Left lung (tissue), 10 donors: ENCODE data around the gene TMIE. TPM values are rescaled to one million over a fixed set of nuclear protein-coding genes. Genes with fewer than 3 reads are reported as not detected.
A peak's percentile ranks its signal among the peaks of the same experiment; 100 is the strongest.

Experiments
- ATAC-seq: fragments of 200-7000 bp; cut with Tn5 transposase; one replicate; pipeline ENCODE4 v1.9.1; 2020; ENCODE audit warnings: moderate library complexity
- DNase-seq, 4 donors: peaks; one replicate each; pipeline ENCODE4 v3.0.0-alpha.2; 2013 to 2020
- H3K27ac ChIP-seq, 2 donors: fragments of 200-600 bp; sonication (generic) in 1 of 2; one replicate each; pipeline versions ENCODE4 v1.5.0 to v1.8.0; 2020 to 2021
- H3K27me3 ChIP-seq, 2 donors: fragments of 200-600 bp; sonication (generic) in 1 of 2; one replicate each; pipeline versions ENCODE4 v1.5.0 to v1.8.0; 2020 to 2021
- H3K36me3 ChIP-seq, 2 donors: fragments of 200-600 bp; sonication (generic) in 1 of 2; one replicate each; pipeline versions ENCODE4 v1.5.0 to v1.8.0; 2020 to 2021
- H3K4me1 ChIP-seq, 2 donors: fragments of 200-600 bp; one replicate each; pipeline ENCODE4 v1.8.0; 2021
- H3K4me3 ChIP-seq, 2 donors: fragments of 200-600 bp; sonication (generic) in 1 of 2; one replicate each; pipeline versions ENCODE4 v1.5.0 to v1.8.0; 2020 to 2021; ENCODE audit warnings: mild to moderate bottlenecking in 1 of 2
- H3K9me3 ChIP-seq, 2 donors: fragments of 200-600 bp; sonication (generic) in 1 of 2; one replicate each; pipeline versions ENCODE4 v1.5.0 to v1.8.0; 2020 to 2021
- intact Hi-C, 2 donors: fragments of 100-400 bp; cut with DNase I; formaldehyde crosslinking; loops; one replicate each; pipeline versions ENCODE4 v1.11.2 to v1.14.2; 2022
- polyA plus RNA-seq, 6 donors: library from polyadenylated mRNA; unstranded; fragments of 120-200 nt; gene quantifications; one replicate each; pipeline ENCODE4 v1.2.1, GENCODE V29; 2013; ENCODE audit not compliant: insufficient read length in 6 of 6
- total RNA-seq, 2 donors: library from RNA; stranded (reverse); fragmentation: NEBNext Ultra II Directional; extraction: Animal tissue kit (Norgen Biotek cat#: 25700); gene quantifications; one replicate each; pipeline ENCODE4 v1.2.1, GENCODE V29; 2021
- TF ChIP-seq, protein P1 (sequence below), 2 donors: fragments of 200-600 bp; sonication (generic) in 1 of 2; IDR thresholded peaks; one replicate each; pipeline versions ENCODE4 v1.5.0 to v1.8.0; 2021; ENCODE audit warnings: antibody characterized with exemption in 2 of 2
- donor health status: DM: no; HTN: yes; CAD: no.
- donor health status: DM: no; HTN: no; CAD: no.

The TMIE gene
- total and polyA plus RNA-seq, 8 donors, result 0.23 to 0.82 (median 0.48) TPM; not detected in 1

DNA sequence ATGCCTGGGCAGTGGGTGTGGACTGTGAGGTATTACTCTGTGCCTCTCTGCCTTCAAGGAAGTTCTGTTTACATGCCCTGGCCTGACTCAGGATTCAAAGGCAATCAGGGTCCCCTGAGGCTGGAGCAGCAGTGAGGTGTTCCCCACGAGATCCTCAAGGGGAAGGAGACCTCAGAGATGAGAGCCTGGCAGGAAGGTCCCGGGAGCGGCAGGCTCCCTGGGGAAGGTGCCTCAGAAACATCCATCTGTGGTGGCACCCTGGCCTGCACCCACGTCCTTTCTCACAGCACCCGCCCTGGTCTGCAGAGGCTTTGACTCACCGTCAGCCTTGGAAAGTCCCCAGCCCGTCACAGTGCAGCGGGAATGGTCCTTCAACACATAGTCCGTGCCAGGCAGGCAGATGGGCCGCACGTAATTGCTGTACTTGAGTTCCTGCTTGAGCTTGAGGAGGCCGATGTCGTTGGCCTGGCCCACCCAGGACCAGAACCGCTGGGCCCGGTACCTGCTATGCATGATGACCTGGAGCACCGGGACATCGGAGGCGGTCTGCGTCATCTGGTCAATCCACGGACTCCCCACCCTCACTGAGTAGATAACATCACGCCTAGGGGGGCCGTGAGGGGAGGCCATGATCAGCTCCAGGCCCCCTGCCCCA, 12.8 kb downstream of the TMIE start:
- ATAC-seq, result peak; percentile 85
- TF ChIP-seq, protein P1, sequence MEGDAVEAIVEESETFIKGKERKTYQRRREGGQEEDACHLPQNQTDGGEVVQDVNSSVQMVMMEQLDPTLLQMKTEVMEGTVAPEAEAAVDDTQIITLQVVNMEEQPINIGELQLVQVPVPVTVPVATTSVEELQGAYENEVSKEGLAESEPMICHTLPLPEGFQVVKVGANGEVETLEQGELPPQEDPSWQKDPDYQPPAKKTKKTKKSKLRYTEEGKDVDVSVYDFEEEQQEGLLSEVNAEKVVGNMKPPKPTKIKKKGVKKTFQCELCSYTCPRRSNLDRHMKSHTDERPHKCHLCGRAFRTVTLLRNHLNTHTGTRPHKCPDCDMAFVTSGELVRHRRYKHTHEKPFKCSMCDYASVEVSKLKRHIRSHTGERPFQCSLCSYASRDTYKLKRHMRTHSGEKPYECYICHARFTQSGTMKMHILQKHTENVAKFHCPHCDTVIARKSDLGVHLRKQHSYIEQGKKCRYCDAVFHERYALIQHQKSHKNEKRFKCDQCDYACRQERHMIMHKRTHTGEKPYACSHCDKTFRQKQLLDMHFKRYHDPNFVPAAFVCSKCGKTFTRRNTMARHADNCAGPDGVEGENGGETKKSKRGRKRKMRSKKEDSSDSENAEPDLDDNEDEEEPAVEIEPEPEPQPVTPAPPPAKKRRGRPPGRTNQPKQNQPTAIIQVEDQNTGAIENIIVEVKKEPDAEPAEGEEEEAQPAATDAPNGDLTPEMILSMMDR (IDR thresholded peaks at IDR 0.05), result no peak
- Histone ChIP-seq H3K9me3 (no peaks in the 10 kb centered on the region), H3K36me3 (no peaks in the 10 kb centered on the region), H3K27me3 (peaks cover 0 to 15% of the 10 kb centered on the region in 2 donors), H3K27ac (no peak overlapping the region), H3K4me1 (no peaks in the 10 kb centered on the region), H3K4me3 (no peak overlapping the region)
- intact Hi-C loops, result no loop called here
- DNase-seq, result no peak

DNA sequence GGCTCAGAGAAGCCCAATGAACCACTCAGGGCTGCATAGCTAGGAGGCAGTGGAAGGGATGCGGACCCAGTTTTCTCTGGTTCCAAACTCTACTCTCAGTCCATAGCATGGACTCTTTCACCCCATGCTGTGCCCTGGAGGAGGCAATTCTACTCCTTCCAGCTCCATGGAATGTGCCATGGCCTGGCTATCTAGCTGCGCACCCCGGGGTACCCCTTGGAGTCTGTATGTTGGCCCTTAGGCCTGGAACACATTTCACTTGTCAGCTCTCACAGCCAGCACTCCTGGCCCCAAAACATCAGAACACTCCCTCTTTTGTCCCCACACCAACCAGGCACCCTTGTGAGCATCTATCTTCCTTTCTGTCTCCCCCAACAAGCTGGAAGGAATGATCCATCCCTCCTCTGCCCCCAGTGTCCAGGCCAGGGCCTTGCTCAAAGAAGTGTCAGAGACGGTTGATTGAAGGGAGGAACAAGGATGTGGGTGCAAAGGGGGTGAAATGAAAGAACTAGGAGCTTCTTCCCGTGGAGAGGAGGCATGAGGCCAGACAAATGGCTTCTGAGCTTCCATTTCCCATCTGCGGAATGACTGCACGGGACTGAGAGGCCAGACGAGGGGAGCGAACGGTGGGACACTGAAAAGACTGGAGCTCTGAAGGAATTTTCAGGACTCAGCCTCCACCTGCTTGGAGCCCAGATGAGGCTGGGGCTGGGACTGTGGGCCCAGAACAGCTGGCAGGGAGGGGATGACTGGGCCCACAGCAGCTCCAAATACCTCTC, 13.7 kb downstream of the TMIE start:
- Histone ChIP-seq H3K27me3 (peaks cover 0 to 18% of the 10 kb centered on the region in 2 donors), H3K4me1 (no peaks in the 10 kb centered on the region), H3K36me3 (no peaks in the 10 kb centered on the region), H3K4me3 (no peak overlapping the region), H3K9me3 (no peaks in the 10 kb centered on the region), H3K27ac (no peak overlapping the region)
- TF ChIP-seq, protein P1 (IDR thresholded peaks at IDR 0.05), result no peak
- intact Hi-C loops, result no loop called here
- DNase-seq, result no peak
- no peak for ATAC-seq

DNA sequence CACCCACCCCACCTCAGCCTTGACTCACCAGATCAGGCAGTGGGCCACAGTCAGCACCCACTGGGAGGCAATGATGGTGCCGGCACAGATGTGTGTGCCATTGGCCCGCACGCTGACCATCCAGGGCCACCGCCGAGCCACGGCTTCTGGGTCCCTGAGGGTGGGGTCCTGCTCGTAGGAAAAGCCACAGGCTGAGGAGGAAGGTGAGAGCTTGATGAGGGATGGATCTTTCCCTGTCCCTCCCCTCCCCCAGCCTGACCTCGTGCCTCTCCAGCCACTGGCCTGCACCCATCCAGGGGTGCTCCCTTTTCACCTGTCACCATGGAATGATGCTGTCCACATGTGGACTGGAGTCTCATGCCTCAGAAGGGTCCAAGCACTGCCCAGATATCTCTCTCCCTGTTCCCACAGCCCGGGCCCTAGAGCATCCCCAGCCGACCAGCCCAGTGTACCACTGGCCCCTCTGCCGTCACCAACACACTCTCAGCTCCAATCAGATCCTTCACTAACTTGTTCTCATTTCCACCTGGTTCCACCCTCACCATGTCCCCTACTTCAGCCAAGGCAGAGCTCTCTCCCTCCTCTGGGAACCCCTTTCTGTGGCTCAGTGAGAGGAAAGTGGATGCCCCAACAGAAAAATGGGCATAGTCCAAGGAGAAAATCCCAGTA, 14.4 kb downstream of the TMIE start:
- Histone ChIP-seq H3K4me1 (no peaks in the 10 kb centered on the region), H3K27me3 (peaks cover 0 to 22% of the 10 kb centered on the region in 2 donors), H3K27ac (no peak overlapping the region), H3K9me3 (no peaks in the 10 kb centered on the region), H3K4me3 (no peak overlapping the region), H3K36me3 (no peaks in the 10 kb centered on the region)
- ATAC-seq, result no peak
- intact Hi-C loops, result no loop called here
- DNase-seq, result no peak
- TF ChIP-seq, protein P1 (IDR thresholded peaks at IDR 0.05), result no peak

DNA sequence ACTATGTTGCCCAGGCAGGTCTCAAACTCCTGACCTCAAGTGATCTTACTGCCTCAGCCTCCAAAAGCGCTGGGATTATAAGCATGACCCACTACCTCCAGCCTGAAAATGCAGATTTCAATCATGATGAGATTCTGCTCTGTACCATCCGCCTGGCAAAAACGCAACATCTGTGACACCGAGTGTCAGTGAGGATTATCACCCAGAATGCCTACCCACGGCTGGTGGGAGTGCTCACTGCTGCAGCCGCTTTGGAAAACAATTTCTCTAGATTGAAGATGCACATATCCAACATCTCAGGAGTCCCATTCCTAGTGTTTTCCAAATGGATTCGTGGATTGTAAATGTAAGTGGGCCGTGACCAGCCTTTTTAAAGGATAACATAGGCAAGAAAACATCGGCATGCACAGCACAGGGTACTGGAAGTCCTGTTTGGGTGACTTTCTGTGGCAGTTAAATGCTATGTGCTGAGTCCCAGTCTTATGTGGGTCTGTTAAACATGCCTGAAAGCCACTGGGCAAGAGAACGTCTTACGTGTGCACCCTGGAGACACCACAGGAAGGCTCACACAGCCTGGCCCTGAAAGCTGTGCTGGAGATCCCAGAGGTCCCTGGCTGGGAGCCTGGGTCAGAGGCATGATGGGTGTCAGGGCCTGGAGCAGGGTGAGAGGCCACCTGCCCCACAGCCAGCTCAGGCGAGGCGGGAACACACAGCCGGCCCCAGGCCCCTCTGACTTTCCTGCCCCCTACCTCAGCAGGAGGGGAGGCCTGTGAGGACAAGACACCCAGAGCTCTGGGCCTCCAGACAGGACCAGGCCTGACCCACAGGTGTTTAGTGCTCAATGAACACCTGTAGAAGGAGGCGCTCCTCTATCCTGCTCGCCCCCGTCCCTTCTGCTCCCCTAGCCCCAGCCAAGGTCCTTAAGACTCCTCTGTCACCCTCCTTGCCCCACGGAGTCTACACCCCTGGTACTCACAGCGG, 15.6 kb downstream of the TMIE start:
- Histone ChIP-seq H3K27ac (no peak overlapping the region), H3K36me3 (no peaks in the 10 kb centered on the region), H3K4me1 (no peaks in the 10 kb centered on the region), H3K27me3 (peaks cover 0 to 22% of the 10 kb centered on the region in 2 donors), H3K4me3 (no peak overlapping the region), H3K9me3 (no peaks in the 10 kb centered on the region)
- TF ChIP-seq, protein P1 (IDR thresholded peaks at IDR 0.05), result no peak
- ATAC-seq (no peak), DNase-seq (no peak)
- intact Hi-C loops, result no loop called here
